Spleen (tissue), 11 donors: ENCODE results near the gene STAC2. TPM values are rescaled to one million over a fixed set of nuclear protein-coding genes. Genes with fewer than 3 reads are reported as not detected.

Experiments
- DNase-seq: peaks from one replicate; pipeline ENCODE4 v3.0.0-alpha.2; 2020
- H3K27ac ChIP-seq, 8 donors: fragments of 200-600 bp; sonication (generic) in 7 of 8; 1 replicate in 4 of 8; 2 replicates in 4 of 8; pipeline versions ENCODE4 v1.5.0 to v1.8.0; 2016 to 2021; ENCODE audit warnings: inconsistent platforms in 4 of 8, mild to moderate bottlenecking in 4 of 8, moderate library complexity in 1 of 8
- H3K27me3 ChIP-seq, 7 donors: fragments of 200-600 bp; sonication (generic) in 6 of 7; replicated peaks in 1 of 7; 1 replicate in 4 of 7; 2 replicates in 3 of 7; pipeline versions ENCODE4 v1.5.0 to v1.8.0; 2016 to 2021; ENCODE audit warnings: inconsistent platforms in 3 of 7, mild to moderate bottlenecking in 1 of 7
- H3K36me3 ChIP-seq, 6 donors: fragments of 200-600 bp; sonication (generic) in 5 of 6; 1 replicate in 4 of 6; 2 replicates in 2 of 6; pipeline versions ENCODE4 v1.5.0 to v1.8.0; 2016 to 2021; ENCODE audit warnings: inconsistent platforms in 2 of 6
- H3K4me1 ChIP-seq, 6 donors: fragments of 200-600 bp; sonication (generic) in 5 of 6; 1 replicate in 3 of 6; 2 replicates in 3 of 6; pipeline versions ENCODE4 v1.5.0 to v1.8.0; 2016 to 2021; ENCODE audit warnings: inconsistent platforms in 3 of 6
- H3K4me3 ChIP-seq, 8 donors: fragments of 200-600 bp; sonication (generic) in 7 of 8; 1 replicate in 4 of 8; 2 replicates in 4 of 8; pipeline versions ENCODE4 v1.5.0 to v1.8.0; 2016 to 2021; ENCODE audit warnings: inconsistent platforms in 4 of 8, mild to moderate bottlenecking in 4 of 8, moderate library complexity in 2 of 8
- H3K9me3 ChIP-seq, 8 donors: fragments of 200-600 bp; sonication (generic) in 7 of 8; 1 replicate in 4 of 8; 2 replicates in 4 of 8; pipeline versions ENCODE4 v1.5.0 to v1.8.0; 2016 to 2021; ENCODE audit warnings: inconsistent platforms in 4 of 8
- POLR2A ChIP-seq, 3 donors: fragments of 450-650 bp; IDR thresholded peaks; one replicate each; pipeline ENCODE4 v1.5.1; 2017; ENCODE audit warnings: antibody characterized with exemption in 3 of 3, mild to moderate bottlenecking in 1 of 3
- POLR2AphosphoS5 ChIP-seq, 3 donors: sonication (generic); formaldehyde crosslinking; IDR thresholded peaks; one replicate each; pipeline ENCODE4 v1.5.1; 2017; ENCODE audit warnings: antibody characterized with exemption in 3 of 3
- WGBS, 5 donors: extraction: QIAGEN DNeasy Blood & Tissue Kit in 3 of 5; methylation state at CpG; one replicate each; pipeline versions ENCODE4 v1.1.5 to v1.1.7; 2013 to 2018; 5-methylcytosine and 5-hydroxymethylcytosine counted together
- intact Hi-C: fragments of 100-400 bp; cut with DNase I; formaldehyde crosslinking; loops from one replicate; pipeline ENCODE4 v1.15.0; 2023; ENCODE audit warnings: low total_unique reads
- polyA plus RNA-seq, 3 donors: library from polyadenylated mRNA; stranded (reverse); fragments of 200-250 nt; gene quantifications; one replicate each; pipeline ENCODE4 v1.2.1, GENCODE V29; 2013
- total RNA-seq, 7 donors: library from RNA; depleted of rRNA in 3 of 7; stranded (reverse); fragments of >200 nt in 3 of 7; fragmentation: NEBNext Ultra II Directional in 4 of 7; extraction: Animal tissue kit (Norgen Biotek cat#: 25700) in 4 of 7; gene quantifications; one replicate each; pipeline versions ENCODE4 v1.1.0 to v1.2.1, GENCODE V29; 2016 to 2021
- TF ChIP-seq, protein P1 (sequence below), 11 experiments: fragments of 200-600 bp in 7 of 11; fragments of 450-650 bp in 4 of 11; sonication (generic) in 4 of 11; IDR thresholded peaks in 8 of 11; conservative IDR thresholded peaks in 3 of 11; 1 replicate in 7 of 11; 2 replicates in 4 of 11; pipeline versions ENCODE4 v1.4.0 to v1.8.0; 2016 to 2021; ENCODE audit warnings: antibody characterized with exemption in 11 of 11, inconsistent platforms in 4 of 11, mild to moderate bottlenecking in 1 of 11
- donor health status: healthy with polysubstance abuse.
- donor health status: DM: no; HTN: no; CAD: no; lungs with moderate emphysema.
- donor health status: DM: no; HTN: no; CAD: no.
- donor health status: Bipolar disorder and iron deficiency.
- donor health status: healthy.
- donor health status: DM: no; HTN: no; CAD: no.
- donor health status: DM: yes; HTN: yes; CAD: no.

STAC2 gene
- total and polyA plus RNA-seq, 10 donors = 0.06 to 0.56 (median 0.27) TPM; not detected in 7

DNA sequence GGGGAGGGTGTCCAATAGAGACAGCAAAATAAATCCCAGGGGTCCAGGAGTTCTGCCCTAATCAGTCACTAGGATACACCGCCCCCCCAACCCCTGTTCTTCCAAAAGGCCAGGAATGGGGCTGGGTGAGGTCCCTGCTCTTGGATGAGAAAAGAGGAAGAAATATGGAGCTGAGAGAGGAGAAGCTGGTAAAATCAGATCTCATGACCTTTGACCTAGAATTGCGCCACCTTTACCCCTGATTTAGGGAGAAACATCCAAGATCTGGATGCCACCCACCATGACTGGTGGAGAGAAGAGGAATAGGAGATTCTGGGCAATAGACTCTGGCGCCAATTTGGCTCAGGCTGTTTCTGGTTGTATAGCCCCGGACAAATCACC is 27.6 kb downstream of the STAC2 start:
- Histone ChIP-seq H3K36me3 (peaks cover 3 to 28% (median 22%) of the 10 kb centered on the region in 6 donors), H3K9me3 (no peaks in the 10 kb centered on the region), H3K27ac (peak overlapping the region in 7 of 8 donors; percentile 56 to 98 (median 96)), H3K4me3 (peak overlapping the region in 4 of 8 donors; percentile 70 to 86 (median 76)), H3K4me1 (peaks cover 21 to 91% (median 69%) of the 10 kb centered on the region in 6 donors), H3K27me3 (peaks cover 0 to 12% (median 0%) of the 10 kb centered on the region in 7 donors)
- DNase-seq = no peak
- no peak for TF ChIP-seq POLR2AphosphoS5 (IDR thresholded peaks at IDR 0.05)
- no peak for TF ChIP-seq POLR2A (IDR thresholded peaks at IDR 0.05)
- TF ChIP-seq, protein P1, sequence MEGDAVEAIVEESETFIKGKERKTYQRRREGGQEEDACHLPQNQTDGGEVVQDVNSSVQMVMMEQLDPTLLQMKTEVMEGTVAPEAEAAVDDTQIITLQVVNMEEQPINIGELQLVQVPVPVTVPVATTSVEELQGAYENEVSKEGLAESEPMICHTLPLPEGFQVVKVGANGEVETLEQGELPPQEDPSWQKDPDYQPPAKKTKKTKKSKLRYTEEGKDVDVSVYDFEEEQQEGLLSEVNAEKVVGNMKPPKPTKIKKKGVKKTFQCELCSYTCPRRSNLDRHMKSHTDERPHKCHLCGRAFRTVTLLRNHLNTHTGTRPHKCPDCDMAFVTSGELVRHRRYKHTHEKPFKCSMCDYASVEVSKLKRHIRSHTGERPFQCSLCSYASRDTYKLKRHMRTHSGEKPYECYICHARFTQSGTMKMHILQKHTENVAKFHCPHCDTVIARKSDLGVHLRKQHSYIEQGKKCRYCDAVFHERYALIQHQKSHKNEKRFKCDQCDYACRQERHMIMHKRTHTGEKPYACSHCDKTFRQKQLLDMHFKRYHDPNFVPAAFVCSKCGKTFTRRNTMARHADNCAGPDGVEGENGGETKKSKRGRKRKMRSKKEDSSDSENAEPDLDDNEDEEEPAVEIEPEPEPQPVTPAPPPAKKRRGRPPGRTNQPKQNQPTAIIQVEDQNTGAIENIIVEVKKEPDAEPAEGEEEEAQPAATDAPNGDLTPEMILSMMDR (IDR thresholded peaks at IDR 0.05 in 8 of 11, conservative IDR thresholded peaks at IDR 0.05 in 3 of 11) = no peak
- WGBS, 5 donors = 75 to 87% (median 80%) methylated on average over 4 of the region's 4 CpGs
- intact Hi-C loops = no loop called here

DNA sequence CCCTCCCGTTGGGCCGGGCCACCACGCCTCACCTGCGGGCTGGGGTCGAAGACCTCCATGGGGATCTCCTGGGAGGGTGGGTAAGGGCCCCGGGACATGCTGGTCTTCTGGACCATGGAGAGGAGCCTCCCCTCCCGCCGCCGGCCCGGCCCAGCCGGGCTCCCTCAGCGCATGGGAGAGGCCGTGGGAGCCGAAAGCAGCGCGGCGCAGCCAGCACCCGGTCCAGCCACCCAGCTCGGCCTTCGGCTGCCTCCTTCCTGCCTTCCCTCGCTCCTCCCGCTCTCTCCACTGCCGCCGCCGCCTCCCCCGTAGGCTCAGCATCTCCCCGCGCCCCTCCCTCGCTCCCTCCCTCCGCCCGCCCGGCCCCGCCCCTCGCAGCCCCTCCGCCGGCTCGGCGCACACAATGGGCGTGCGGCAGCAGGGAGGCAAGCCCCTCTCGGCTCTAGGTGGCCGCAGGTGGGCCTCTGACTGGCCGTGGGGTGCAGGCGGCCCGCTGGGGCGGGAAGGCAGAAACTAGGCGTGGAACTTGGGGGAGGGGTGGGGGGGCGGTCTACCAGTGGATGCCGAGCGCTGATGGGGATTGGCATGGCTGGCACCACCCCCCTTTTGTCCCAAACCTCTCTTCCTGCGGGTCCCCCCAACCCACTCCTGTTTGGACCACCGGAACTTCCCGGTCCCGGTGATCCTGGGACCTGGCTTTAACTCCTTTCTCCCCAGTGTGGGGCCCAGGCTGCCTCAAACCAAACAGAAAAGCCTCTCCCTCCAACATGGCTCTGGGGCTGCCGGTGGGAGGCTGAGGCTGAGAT is 28.2 kb downstream of the STAC2 start, which contains the start of gene CACNB1:
Gene CACNB1, minus strand, starts transcription at position 290 of the 806 bp plus-strand sequence. Its CDS starts 174 bp downstream, at position 116.
- TF ChIP-seq POLR2AphosphoS5 (IDR thresholded peaks at IDR 0.05) (peak; percentile 65 to 81 (median 74)), POLR2A (IDR thresholded peaks at IDR 0.05) (no peak)
- TF ChIP-seq, protein P1 (IDR thresholded peaks at IDR 0.05 in 8 of 11, conservative IDR thresholded peaks at IDR 0.05 in 3 of 11) = no peak
- H3K27ac ChIP-seq = peak within 1 kb of the TSS; percentile 56 to 98 (median 96)
- peak within 1 kb of the TSS; percentile 58 to 86 (median 72) for H3K4me3 ChIP-seq
- peaks cover 0 to 12% (median 0%) of the 10 kb centered on the region in 7 donors for H3K27me3 ChIP-seq
- H3K4me1 ChIP-seq = peaks cover 21 to 85% (median 65%) of the 10 kb centered on the region in 6 donors
- 1 to 2% (median 1%) methylated on average over 27 to 54 of the region's 55 CpGs for WGBS, 5 donors
- peaks cover 2 to 27% (median 19%) of the 10 kb centered on the region in 6 donors for H3K36me3 ChIP-seq
- H3K9me3 ChIP-seq = no peaks in the 10 kb centered on the region
- DNase-seq = peak; percentile 90
- intact Hi-C loops = no loop called here

- Histone ChIP-seq H3K9me3 (no peaks in the 10 kb centered on the region), H3K27ac (peak overlapping the region; percentile 56 to 98 (median 86)), H3K36me3 (peaks cover 0 to 27% (median 15%) of the 10 kb centered on the region in 6 donors), H3K27me3 (peaks cover 0 to 12% (median 0%) of the 10 kb centered on the region in 7 donors), H3K4me3 (peak overlapping the region; percentile 58 to 86 (median 72)), H3K4me1 (peaks cover 21 to 78% (median 57%) of the 10 kb centered on the region in 6 donors)
- WGBS, 5 donors = 0 to 3% (median 2%) methylated on average over 22 to 30 of the region's 30 CpGs
- no peak for DNase-seq
- intact Hi-C loops = no loop called here
- TF ChIP-seq, protein P1 (IDR thresholded peaks at IDR 0.05 in 8 of 11, conservative IDR thresholded peaks at IDR 0.05 in 3 of 11) = no peak
- no peak for TF ChIP-seq POLR2A (IDR thresholded peaks at IDR 0.05)
- TF ChIP-seq POLR2AphosphoS5 (IDR thresholded peaks at IDR 0.05) = no peak
These were observed 28.9 kb downstream of the STAC2 start for GRCh38 chr17:39196808-39197291.
